Gastrocnemius medialis (tissue), 4 donors: ENCODE results near the gene GALNTL6.

Source experiments
- POLR2A ChIP-seq, 2 donors: fragments of 450-650 bp; IDR thresholded peaks; one replicate each; pipeline ENCODE4 v1.6.1; 2017; ENCODE audit warnings: antibody characterized with exemption in 2 of 2, mild to moderate bottlenecking in 2 of 2, moderate library complexity in 2 of 2
- TF ChIP-seq, protein P1 (sequence below), 5 experiments: fragments of 450-650 bp in 3 of 5; fragments of 200-600 bp in 2 of 5; sonication (generic) in 2 of 5; IDR thresholded peaks in 4 of 5; conservative IDR thresholded peaks in 1 of 5; 1 replicate in 4 of 5; 2 replicates in 1 of 5; pipeline ENCODE4 v1.5.1; 2016 to 2019; ENCODE audit warnings: antibody characterized with exemption in 5 of 5, mild to moderate bottlenecking in 3 of 5, moderate library complexity in 3 of 5

DNA sequence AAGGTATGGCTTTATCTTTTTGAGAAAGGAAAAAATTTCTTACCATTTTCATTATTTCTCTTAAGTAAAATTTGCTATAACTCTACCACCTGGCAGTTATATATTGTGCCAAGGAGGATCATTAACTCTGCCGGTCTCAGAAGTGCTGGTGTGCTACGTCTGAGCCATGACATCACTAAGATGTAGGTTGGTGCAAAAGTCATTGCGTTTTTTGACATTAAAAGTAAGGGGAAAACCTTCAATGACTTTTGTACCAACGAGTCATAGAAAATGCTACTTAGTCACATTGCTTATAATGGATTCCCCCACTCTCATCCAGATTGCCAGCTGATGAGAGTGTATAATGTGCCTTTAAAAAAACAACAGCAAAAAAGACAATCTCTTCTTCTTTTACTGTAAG, 786.4 kb downstream of the GALNTL6 start:
- TF ChIP-seq, protein P1, sequence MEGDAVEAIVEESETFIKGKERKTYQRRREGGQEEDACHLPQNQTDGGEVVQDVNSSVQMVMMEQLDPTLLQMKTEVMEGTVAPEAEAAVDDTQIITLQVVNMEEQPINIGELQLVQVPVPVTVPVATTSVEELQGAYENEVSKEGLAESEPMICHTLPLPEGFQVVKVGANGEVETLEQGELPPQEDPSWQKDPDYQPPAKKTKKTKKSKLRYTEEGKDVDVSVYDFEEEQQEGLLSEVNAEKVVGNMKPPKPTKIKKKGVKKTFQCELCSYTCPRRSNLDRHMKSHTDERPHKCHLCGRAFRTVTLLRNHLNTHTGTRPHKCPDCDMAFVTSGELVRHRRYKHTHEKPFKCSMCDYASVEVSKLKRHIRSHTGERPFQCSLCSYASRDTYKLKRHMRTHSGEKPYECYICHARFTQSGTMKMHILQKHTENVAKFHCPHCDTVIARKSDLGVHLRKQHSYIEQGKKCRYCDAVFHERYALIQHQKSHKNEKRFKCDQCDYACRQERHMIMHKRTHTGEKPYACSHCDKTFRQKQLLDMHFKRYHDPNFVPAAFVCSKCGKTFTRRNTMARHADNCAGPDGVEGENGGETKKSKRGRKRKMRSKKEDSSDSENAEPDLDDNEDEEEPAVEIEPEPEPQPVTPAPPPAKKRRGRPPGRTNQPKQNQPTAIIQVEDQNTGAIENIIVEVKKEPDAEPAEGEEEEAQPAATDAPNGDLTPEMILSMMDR (IDR thresholded peaks at IDR 0.05 in 4 of 5, conservative IDR thresholded peaks at IDR 0.05 in 1 of 5), result no peak
- no peak for TF ChIP-seq POLR2A (IDR thresholded peaks at IDR 0.05)
